ENCODE measurements around the gene FAM163B. TPM values are rescaled to one million over a fixed set of nuclear protein-coding genes. Genes with fewer than 3 reads are reported as not detected.

FAM163B gene
- total and polyA plus RNA-seq, 4 donors: 2.1 to 4.0 (median 3.4) TPM

DNA sequence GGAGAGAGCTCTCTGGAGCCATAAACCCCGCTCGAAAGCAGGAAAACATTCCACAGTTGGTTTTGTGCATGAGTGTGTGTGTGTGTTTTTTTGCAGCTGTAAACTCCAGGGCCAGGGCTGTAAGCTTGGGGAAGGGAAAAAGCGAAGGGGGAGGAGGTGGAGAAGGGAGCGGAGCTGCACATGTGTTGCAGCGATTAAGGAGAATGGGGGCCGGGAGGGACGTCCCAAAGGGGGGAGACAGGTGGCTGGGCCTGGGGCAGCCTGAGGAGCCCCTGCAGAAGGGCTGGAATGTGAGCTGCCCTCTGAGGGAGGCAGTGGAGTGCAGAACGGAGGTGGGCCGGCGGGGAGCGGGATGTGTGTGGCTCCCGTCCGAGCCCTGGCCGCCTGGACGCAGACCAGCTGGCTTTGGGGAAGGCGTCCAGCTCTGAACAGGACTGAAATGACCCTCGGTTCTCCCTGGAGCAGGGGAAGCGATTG lies 81.7 kb downstream of the FAM163B start:
- no peak for DNase-seq (ENCODE audit: low spot score)

More for the DNA sequence above, 81.7 kb downstream of the FAM163B start:
- Histone ChIP-seq H3K9ac (ENCODE audit: low read depth in 1 of 2, low read length in 2 of 2) (no peak overlapping the region), H3K4me1 (ENCODE audit: control insufficient read depth in 4 of 4, insufficient read depth in 4 of 4, low read length in 3 of 4) (peaks cover 0 to 40% (median 19%) of the 10 kb centered on the region in 4 donors), H3K9me3 (ENCODE audit: control insufficient read depth in 4 of 4, low read length in 3 of 4) (no peaks in the 10 kb centered on the region), H3K4me3 (ENCODE audit: low read depth in 1 of 3, low read length in 3 of 3) (no peak overlapping the region), H3K36me3 (ENCODE audit: control insufficient read depth in 4 of 4, insufficient read depth in 3 of 4, low read depth in 1 of 4, low read length in 3 of 4) (no peaks in the 10 kb centered on the region), H3K27ac (ENCODE audit: low read depth in 1 of 2, low read length in 2 of 2) (peak overlapping the region in 1 of 2 donors; percentile 69), H3K27me3 (ENCODE audit: control insufficient read depth in 4 of 4, insufficient read depth in 4 of 4, low read length in 3 of 4) (no peaks in the 10 kb centered on the region)
- TF ChIP-seq RXRA (IDR thresholded peaks at IDR 0.05) (peak in 1 of 2 donors; percentile 12), GABPA (IDR thresholded peaks at IDR 0.05 in 1 of 2, conservative IDR thresholded peaks at IDR 0.05 in 1 of 2) (no peak), RAD21 (IDR thresholded peaks at IDR 0.05) (peak in 1 of 2 donors; percentile 18)
- TF ChIP-seq, protein P1, sequence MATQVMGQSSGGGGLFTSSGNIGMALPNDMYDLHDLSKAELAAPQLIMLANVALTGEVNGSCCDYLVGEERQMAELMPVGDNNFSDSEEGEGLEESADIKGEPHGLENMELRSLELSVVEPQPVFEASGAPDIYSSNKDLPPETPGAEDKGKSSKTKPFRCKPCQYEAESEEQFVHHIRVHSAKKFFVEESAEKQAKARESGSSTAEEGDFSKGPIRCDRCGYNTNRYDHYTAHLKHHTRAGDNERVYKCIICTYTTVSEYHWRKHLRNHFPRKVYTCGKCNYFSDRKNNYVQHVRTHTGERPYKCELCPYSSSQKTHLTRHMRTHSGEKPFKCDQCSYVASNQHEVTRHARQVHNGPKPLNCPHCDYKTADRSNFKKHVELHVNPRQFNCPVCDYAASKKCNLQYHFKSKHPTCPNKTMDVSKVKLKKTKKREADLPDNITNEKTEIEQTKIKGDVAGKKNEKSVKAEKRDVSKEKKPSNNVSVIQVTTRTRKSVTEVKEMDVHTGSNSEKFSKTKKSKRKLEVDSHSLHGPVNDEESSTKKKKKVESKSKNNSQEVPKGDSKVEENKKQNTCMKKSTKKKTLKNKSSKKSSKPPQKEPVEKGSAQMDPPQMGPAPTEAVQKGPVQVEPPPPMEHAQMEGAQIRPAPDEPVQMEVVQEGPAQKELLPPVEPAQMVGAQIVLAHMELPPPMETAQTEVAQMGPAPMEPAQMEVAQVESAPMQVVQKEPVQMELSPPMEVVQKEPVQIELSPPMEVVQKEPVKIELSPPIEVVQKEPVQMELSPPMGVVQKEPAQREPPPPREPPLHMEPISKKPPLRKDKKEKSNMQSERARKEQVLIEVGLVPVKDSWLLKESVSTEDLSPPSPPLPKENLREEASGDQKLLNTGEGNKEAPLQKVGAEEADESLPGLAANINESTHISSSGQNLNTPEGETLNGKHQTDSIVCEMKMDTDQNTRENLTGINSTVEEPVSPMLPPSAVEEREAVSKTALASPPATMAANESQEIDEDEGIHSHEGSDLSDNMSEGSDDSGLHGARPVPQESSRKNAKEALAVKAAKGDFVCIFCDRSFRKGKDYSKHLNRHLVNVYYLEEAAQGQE (IDR thresholded peaks at IDR 0.05): no peak
- WGBS: 61% methylated on average over 18 of the region's 18 CpGs

Other genes starting within 250 kb of the FAM163B start
- gene SURF4, start 233.3 kb downstream of the FAM163B start, total RNA-seq: 100 to 1,000 TPM; 196 to 386 TPM
- 100 to 1,000 TPM; 142 to 238 TPM for gene SURF4, start 233.3 kb downstream of the FAM163B start, polyA plus RNA-seq
- gene STKLD1, start 233.0 kb downstream of the FAM163B start, total RNA-seq: under 1 TPM; 0.25 to 0.37 TPM
- under 1 TPM; 0.28 to 0.85 TPM for gene STKLD1, start 233.0 kb downstream of the FAM163B start, polyA plus RNA-seq
- gene REXO4, start 191.4 kb downstream of the FAM163B start, total RNA-seq: 1 to 10 TPM; 8.7 to 9.5 TPM
- 10 to 100 TPM in 1 of 2 donors, 1 to 10 TPM in 1; 7.4 to 12.1 TPM for gene REXO4, start 191.4 kb downstream of the FAM163B start, polyA plus RNA-seq
- gene ADAMTS13, start 187.0 kb downstream of the FAM163B start, total RNA-seq: 10 to 100 TPM in 1 of 2 donors, 1 to 10 TPM in 1; 6.5 to 11.5 TPM
- 10 to 100 TPM in 1 of 2 donors, 1 to 10 TPM in 1; 9.2 to 13.3 TPM for gene ADAMTS13, start 187.0 kb downstream of the FAM163B start, polyA plus RNA-seq
- gene CACFD1, start 149.4 kb downstream of the FAM163B start, total RNA-seq: 10 to 100 TPM; 10.1 to 26.8 TPM
- gene CACFD1, start 149.4 kb downstream of the FAM163B start, polyA plus RNA-seq: 10 to 100 TPM; 26.0 to 34.5 TPM
- gene SLC2A6, start 130.3 kb downstream of the FAM163B start, total RNA-seq: 1 to 10 TPM; 2.7 to 3.9 TPM
- 1 to 10 TPM; 1.7 to 1.9 TPM for gene SLC2A6, start 130.3 kb downstream of the FAM163B start, polyA plus RNA-seq
- gene MYMK, start 84.4 kb downstream of the FAM163B start, total RNA-seq: not detected
- gene MYMK, start 84.4 kb downstream of the FAM163B start, polyA plus RNA-seq: not detected
- gene ADAMTSL2, start 74.7 kb downstream of the FAM163B start, total RNA-seq: 10 to 100 TPM in 1 of 2 donors, 1 to 10 TPM in 1; 1.8 to 18.2 TPM
- 10 to 100 TPM in 1 of 2 donors, 1 to 10 TPM in 1; 3.8 to 11.6 TPM for gene ADAMTSL2, start 74.7 kb downstream of the FAM163B start, polyA plus RNA-seq
- gene DBH, start 27.0 kb upstream of the FAM163B start, total RNA-seq: 1 to 10 TPM in 1 of 2 donors, under 1 TPM in 1; 0.37 to 2.4 TPM
- gene DBH, start 27.0 kb upstream of the FAM163B start, polyA plus RNA-seq: 10 to 100 TPM in 1 of 2 donors, 1 to 10 TPM in 1; 2.7 to 21.2 TPM
- 100 to 1,000 TPM in 1 of 2 donors, 10 to 100 TPM in 1; 53.7 to 291 TPM for gene SARDH, start 129.0 kb upstream of the FAM163B start, total RNA-seq
- 10 to 100 TPM; 57.1 to 69.7 TPM for gene SARDH, start 129.0 kb upstream of the FAM163B start, polyA plus RNA-seq

All from liver (tissue), 9 donors.